Measurements from ENCODE around the gene FSCB.
"Not testable (repeated sequence)": the region's sequence is repeated elsewhere in the genome, so short reads cannot be mapped to it uniquely, and the experiment has no call there.

The FSCB gene, protein sequence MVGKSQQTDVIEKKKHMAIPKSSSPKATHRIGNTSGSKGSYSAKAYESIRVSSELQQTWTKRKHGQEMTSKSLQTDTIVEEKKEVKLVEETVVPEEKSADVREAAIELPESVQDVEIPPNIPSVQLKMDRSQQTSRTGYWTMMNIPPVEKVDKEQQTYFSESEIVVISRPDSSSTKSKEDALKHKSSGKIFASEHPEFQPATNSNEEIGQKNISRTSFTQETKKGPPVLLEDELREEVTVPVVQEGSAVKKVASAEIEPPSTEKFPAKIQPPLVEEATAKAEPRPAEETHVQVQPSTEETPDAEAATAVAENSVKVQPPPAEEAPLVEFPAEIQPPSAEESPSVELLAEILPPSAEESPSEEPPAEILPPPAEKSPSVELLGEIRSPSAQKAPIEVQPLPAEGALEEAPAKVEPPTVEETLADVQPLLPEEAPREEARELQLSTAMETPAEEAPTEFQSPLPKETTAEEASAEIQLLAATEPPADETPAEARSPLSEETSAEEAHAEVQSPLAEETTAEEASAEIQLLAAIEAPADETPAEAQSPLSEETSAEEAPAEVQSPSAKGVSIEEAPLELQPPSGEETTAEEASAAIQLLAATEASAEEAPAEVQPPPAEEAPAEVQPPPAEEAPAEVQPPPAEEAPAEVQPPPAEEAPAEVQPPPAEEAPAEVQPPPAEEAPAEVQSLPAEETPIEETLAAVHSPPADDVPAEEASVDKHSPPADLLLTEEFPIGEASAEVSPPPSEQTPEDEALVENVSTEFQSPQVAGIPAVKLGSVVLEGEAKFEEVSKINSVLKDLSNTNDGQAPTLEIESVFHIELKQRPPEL

DNA sequence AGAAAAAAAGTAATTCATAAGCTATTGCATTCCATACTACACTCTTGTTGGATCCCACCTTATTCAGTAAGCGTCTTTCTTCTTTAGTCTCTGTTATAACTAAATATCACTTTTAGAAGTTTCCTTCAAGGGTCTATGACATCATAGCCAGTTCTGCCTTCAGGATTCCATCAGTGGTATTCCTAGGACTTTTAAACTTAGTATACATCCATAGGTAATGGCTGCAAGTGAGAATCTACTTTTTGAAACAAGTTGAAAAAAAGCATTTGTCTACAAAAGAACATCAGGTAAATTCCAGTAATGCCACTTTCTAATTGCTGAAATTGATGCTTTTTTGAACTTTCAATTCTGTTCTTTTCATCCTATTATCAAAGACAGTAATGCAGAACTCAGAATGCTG is at the start of gene FSCB:
Gene FSCB (minus strand): TSS at position 101 of the 400 bp plus-strand sequence. CDS start 296 bp downstream, outside the sequence.
- DNase-seq, result no peak

DNA sequence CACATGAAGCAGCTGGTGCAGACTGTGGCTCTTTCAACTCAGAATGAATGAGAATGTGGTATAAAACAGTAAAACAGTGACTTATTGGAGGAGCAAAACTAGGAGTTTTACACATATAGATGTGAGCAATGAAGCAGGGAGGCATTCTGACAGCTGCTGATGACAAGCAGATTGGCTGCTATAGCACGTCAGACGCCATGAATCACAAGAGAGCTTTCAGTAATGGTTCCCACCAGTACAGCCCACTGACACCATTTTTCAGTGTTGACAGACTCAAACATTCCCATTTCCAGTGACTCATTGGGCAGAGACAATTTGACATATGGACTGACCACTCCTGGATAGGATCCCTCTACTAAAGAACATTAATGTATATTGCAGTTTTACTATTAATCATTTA is 24.6 kb upstream of the FSCB start:
- DNase-seq, result no peak

DNA sequence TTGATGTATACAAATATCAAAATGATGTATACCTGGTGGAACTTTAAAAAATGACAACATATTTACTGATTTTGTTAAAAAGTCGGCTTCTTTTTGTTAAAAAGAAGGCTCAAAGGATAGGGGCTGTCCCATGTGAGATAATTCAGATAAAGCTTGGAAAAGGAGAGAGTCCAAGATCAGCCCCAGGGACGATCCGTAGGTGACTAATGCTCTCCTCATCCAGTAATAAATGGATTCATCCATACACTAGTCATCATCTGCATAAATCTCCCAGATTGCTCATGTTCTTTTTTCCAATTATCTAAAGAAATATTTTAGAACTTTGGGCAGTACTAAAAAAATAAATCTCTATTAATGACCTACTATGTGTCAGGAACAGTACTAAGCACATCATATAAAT is 23.4 kb upstream of the FSCB start:
- no peak for DNase-seq

DNA sequence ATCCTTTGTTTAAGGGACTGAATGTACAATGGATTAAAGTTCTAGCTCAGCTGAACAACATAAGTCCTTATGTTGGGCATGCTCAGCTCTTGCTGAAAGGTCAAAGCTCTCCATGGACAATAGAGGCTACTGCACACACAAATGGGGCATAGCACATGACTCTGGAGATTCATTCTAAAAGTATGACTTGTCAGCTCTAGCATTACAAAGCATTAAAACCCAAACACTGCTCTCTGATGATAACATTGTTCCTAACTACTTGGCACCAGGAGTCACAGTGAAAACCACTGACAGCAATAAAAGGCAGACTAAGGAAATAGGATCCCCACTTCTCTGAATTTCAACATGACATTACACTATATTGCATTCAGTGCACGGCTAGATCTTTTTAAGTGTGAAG is 21.9 kb upstream of the FSCB start:
- DNase-seq, result peak; percentile 75

DNA sequence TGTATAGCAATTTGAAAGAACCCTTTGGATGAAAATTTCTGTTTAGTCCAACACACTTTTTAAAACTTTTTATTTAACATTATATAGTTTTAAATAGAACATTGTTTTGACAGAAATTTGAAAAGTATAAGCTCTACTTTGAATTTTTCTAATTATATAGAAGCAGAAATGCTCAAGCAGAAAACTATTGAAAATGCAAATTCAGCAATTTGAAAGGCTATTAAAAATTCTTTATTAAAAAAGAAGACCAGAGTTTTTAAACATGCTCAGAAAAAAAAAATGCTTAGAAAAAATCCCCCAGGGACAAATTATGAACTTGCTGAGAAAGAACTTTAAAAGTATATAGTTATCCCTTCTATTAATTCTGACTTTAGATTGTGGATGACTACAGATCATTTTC is 21.1 kb upstream of the FSCB start:
- no peak for DNase-seq

DNA sequence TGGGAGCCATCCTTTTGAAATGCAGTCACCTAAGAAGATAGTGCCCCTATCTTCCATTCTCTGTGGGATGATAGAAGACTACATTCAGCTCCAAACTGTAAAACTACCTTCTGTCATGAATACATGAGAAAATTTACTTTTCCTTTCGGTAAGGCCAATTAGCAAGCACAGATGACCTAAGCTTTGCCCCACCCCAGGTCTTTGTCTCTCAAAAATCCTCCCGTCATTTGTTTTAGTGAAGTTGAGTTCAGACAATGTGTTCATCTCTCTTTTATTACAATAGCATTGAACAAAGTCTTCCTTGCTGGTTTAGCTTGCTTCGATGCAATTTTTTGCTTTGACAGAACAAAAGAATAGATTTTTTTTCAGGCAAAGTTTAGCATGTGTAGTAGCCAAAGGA is 18.2 kb upstream of the FSCB start:
- DNase-seq, result no peak

DNA sequence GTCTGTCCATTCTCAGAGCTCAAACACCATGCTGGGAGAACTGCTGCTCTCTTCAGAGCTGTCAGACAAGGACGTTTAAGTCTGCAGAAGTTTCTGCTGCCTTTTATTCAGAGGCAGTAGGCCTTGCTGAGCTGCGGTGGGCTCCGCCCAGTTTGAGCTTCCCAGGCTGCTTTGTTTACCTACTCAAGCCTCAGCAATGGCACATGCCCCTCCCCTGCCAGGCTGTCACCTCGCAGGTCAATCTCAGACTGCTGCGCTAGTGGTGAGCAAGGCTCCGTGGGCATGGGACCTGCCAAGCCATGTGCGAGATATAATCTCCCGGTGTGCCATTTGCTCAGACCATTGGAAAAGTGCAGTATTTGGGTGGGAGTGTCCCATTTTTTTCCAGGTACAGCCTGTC is 8.6 kb upstream of the FSCB start:
- DNase-seq, result not testable (repeated sequence)

DNA sequence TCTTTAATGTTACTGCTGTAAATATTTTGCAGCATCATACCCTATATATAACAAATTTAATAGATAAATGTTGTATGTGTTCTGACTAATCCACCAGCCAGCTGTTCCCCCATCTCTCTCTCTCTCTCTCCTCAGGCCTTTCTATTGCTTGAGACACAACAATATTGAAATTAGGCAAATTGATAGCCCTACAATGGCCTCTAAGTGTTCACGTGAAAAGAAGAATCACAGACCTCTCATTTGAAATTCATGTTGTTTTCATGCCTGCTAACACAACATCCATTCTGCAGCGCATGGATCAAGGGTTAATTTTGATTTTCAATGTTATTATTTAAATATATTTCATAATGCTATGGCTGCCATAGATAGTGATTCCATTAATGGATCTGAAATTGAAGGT is 1.8 kb upstream of the FSCB start:
- no peak for DNase-seq

DNA sequence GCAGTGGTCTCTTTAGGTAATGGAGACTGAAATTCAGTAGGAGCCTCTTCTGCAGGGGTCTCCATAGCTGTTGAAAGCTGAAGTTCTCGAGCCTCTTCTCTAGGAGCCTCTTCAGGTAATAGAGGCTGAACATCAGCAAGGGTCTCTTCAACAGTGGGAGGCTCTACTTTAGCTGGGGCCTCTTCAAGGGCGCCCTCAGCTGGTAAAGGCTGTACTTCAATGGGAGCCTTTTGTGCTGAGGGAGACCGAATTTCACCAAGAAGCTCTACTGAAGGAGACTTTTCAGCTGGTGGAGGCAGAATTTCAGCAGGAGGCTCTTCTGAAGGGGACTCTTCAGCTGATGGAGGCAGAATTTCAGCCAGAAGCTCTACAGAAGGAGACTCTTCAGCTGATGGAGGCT is 1.5 kb downstream of the FSCB start:
- peak; percentile 30 for DNase-seq

DNA sequence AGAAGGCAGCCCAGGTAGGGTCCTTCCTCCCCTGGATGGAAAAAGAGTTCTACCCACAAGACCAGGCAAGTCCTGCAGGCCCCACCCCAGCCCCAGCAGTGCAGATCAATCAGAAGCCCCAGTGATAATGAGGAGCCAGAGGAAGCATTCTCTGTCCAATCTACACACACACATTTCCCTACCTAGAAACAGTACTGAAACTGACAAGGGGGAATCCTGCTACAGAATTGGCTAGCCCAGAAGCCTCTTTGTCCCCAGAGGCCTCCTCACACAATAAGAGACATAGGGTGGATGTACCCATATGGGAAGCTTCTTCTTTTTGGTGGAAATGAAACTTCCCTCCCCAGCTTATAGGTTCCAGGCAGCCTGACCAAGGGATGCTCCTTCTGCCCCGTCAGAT is 9.9 kb downstream of the FSCB start:
- no peak for DNase-seq

DNA sequence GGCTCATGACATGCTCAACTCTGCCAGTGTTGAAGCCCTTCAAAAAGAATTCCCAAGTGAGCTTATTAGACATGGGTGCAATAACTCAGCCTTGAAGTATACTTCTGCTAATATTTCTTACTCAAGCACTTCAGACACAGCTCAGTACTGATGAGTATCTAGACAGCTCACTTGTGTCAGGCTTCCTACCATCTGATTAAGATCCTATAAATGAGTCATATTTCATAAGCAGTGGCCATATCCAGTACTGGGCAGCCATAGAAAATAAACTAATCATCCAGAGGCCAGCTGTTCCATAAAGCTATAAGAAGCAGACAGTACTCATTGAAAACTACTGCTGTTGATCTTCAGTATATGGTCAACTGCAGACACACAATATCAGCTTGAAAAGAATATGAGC is 12.9 kb downstream of the FSCB start:
- DNase-seq, result peak; percentile 7

DNA sequence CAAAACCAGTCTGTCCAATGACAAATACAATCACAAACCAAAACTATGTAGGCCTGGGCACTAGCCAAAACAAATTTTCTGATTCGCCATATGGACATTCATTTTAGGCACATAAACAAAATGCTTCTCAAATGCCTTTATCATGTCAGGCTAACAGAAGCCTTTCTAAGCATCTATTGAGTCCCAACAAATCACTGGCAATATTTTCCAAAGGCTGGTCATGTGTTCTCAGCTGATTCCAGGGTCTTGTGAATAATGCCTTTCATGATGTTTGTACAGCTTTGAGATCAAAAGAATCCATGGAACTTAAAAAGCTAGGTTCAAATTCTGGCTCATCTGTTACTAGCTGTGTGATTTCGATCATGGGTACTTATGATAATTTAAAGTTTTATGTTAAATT is 16.1 kb downstream of the FSCB start:
- DNase-seq, result no peak

DNA sequence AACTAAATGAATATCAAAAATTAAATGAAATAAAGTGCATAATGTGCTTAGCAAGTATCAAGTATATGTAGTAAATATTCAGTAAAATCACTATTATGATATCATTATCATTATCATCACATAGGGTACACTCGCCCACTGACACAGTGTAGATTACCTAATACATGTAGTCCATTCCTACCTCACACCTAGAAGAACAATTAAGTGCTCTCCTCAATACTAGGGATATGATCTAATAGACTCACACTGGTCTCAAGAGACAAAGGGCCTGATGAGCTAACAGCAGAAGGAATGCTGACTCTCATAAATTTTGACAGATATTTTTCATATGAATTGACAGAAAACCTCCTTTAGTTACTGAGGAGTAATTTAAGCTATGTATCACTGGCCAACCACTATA is 29.1 kb downstream of the FSCB start:
- no peak for DNase-seq

DNA sequence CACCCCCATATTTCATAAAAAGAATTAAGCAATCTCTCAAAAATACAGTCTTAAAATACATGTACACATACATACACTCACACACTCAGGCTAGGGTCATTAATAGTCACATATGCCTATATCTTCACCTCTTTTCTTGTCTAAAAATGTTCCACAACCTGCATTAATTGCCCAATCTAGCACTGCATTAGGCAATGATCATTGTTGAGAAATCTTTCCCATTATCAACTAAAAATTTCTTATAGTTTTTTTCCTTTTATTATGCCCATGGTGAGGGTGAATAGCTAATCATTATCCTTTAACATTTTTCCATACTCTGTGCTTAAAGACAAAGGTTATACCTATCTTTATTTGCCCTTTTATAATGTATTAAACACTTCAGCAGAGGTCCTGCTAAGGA is 38.3 kb downstream of the FSCB start:
- DNase-seq, result no peak

DNA sequence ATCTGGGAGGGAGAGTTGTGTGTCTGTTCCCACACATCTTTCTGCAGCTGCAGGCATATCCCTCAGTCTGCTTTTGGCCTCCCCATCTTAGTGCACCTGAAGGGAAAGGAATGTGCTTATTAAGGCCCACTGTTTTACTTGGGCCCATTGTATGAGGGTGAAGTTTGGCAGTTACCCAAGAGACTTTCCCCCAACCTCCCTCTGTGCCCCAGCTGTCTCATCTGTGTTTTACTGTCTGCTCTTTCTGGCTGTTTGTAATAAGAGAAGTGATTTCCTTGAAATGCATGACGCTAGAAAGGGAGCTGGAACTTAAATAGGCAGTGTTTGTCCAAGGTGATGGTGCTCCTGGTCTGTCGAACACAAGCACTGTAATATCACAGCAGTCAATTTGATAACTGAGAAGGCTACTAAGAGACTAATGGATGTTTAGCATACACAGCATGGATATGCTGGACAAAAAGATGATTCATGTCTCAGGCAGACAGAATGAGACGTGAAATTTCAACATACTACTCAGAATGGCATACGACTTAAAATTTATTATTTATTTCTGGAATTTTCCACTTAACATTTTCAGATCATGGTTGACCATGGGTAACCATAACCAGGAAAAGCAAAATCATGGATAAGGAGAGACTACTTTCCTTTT is 43.6 kb downstream of the FSCB start:
- DNase-seq, result no peak

DNA sequence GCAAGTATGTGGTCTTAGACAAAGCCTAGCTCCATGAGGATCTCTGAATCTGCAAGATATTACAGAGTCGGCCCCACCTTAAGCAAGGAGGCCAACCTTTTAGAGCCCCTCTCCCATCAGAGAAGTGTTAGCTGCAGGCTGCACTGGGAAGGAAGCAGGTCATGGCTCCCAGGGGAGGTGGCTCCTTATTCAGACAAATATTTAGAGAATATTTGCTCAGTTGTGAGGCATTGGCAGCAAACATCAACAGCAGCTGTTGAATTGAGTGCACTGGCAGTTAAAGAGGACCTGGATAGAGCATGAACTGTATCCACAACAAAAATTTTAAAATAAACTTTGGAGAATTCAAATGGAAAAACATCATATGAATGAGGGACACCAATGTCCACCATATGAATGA is 44.7 kb downstream of the FSCB start:
- no peak for DNase-seq

DNA sequence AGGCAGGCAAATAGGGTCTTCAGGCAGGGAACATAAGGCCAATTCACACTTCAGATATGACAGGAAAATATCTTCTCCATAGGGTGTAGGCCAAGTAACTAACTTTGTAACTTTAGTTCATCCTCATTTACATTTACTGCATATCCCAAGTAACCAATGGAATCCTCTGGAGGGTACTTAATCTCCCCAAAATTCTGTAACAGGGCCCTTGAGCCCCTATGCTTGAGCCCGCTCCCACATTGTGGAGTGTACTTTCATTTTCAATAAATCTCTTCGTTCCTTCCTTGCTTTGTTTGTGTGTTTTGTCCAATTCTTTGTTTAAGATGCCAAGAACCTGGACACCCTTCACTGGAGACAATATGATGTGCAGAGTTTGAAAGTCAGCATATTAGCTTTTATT is 45.3 kb downstream of the FSCB start:
- no peak for DNase-seq
